ENCODE measurements around the gene ADA.

The ADA gene

DNA sequence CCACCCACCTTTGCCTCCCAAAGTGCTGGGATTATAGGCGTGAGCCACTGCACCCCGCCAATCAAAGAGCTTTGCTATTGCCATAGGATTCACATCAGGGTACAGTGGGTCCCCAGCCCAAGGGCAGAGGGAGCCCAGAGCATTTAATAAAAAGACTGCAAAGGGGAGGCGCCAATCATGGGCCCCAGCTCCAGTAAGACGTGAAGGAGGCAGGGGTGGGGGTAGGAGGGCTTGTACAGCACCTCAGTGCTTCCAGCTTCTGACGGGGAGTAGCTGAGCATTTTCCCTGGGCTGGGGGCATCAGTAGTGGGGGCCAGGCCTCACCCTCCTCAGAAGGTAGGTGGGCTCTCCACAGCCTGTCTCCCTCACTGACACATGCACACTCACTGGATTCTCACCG, 1.5 kb downstream of the ADA start:
- TF ChIP-seq, protein P1, sequence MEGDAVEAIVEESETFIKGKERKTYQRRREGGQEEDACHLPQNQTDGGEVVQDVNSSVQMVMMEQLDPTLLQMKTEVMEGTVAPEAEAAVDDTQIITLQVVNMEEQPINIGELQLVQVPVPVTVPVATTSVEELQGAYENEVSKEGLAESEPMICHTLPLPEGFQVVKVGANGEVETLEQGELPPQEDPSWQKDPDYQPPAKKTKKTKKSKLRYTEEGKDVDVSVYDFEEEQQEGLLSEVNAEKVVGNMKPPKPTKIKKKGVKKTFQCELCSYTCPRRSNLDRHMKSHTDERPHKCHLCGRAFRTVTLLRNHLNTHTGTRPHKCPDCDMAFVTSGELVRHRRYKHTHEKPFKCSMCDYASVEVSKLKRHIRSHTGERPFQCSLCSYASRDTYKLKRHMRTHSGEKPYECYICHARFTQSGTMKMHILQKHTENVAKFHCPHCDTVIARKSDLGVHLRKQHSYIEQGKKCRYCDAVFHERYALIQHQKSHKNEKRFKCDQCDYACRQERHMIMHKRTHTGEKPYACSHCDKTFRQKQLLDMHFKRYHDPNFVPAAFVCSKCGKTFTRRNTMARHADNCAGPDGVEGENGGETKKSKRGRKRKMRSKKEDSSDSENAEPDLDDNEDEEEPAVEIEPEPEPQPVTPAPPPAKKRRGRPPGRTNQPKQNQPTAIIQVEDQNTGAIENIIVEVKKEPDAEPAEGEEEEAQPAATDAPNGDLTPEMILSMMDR (IDR thresholded peaks at IDR 0.05; ENCODE audit: insufficient read depth, low read depth, low read length, missing control alignments): no peak
- no peak for DNase-seq (ENCODE audit: low read depth)
- H3K4me3 ChIP-seq (ENCODE audit: low read depth, low read length): peak overlapping the region; percentile 81

DNA sequence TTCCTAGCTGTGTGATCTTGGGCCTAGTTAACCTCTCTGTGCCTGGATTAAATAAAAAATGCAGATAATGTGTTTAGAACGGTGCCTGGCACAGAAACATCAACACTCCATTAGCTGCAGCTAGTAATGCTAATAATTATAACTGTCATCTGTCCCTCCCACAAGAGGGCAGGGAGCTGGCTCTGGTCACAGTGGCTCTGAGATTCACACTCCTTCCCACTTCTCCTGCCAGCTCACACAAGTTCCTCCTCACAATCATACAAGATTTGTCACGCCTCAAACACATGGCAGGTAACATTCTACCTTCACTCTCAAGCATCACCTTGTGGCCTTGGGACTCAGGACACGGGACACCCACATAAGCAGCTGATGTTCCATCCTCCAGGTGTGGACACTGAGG, 2.4 kb downstream of the ADA start:
- TF ChIP-seq, protein P1 (IDR thresholded peaks at IDR 0.05; ENCODE audit: insufficient read depth, low read depth, low read length, missing control alignments): no peak
- no peak for DNase-seq (ENCODE audit: low read depth)
- no peak overlapping the region for H3K4me3 ChIP-seq (ENCODE audit: low read depth, low read length)

DNA sequence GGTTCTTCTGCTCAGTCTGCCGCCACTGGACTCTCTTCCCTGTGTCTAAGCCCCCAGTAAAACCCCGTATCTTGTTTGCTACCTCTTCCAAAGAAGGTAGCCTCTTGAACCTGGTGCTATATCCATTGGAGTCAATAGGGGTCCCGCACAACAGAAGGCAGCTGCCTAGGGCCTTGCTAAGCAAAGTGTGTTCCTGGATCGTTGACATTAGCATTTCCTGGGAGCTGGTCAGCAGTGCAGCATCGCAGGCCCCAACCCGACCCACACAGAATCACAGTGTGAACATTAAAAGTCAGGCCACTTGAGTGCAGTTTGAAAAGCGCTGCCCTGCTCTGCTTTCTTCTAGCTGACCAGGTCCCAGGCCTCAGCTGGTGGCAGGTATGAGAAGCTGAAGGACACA, 2.9 kb downstream of the ADA start:
- TF ChIP-seq, protein P1 (IDR thresholded peaks at IDR 0.05; ENCODE audit: insufficient read depth, low read depth, low read length, missing control alignments): no peak
- DNase-seq (ENCODE audit: low read depth): no peak
- H3K4me3 ChIP-seq (ENCODE audit: low read depth, low read length): no peak overlapping the region

DNA sequence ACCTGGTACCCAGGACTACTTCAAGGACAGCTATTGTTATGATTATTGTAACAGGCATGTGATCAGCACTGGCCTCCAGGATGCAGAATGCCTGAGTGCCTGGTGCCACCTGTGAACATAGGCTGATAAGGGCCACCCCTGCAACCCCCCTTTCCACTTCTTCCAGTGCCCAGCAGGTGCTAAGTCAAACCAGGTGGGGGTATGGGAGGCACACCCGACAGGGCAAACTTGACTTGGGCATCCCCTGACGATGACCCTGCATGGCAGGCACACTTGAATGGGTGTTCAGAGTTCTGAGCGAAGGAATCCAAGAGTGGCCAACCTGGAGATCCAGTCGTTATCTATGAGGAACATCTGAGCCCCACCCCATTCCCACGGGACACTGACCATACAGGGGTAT, 3.4 kb downstream of the ADA start:
- DNase-seq (ENCODE audit: low read depth): no peak

DNA sequence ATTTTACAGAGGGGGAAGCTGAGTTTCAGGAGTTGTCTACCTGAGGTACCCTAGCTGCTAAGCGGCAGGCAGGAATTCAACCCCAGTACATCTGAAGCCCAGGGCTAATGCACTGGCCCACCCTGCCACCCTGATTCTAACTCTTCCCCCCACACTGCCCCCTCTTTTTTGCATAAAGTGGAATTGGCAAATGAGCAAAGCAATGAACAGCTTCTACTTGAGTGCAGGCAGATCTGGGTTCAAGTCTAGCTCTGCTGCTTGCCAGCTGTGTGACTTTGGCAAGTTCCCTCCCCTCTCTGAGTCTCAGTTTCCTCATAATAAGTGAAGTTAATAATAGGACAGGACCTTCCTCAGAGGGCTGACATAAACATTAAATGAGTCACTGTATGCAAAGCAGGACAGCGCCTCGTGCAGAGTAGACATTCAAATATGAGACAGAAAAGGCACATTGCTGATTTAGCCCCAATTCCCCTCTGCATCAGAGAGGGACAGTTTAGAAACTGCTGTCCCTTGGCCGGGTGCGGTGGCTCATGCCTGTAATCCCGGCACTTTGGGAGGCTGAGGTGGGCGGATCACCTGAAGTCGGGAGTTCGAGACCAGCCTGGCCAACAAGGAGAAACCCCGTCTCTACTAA, 4.7 kb downstream of the ADA start:
- DNase-seq (ENCODE audit: low read depth): peak; percentile 95
- peak overlapping the region; percentile 16 for H3K4me3 ChIP-seq (ENCODE audit: low read depth, low read length)
- TF ChIP-seq, protein P1 (IDR thresholded peaks at IDR 0.05; ENCODE audit: insufficient read depth, low read depth, low read length, missing control alignments): no peak

More for the DNA sequence above, 3.4 kb downstream of the ADA start:
- TF ChIP-seq, protein P1 (IDR thresholded peaks at IDR 0.05; ENCODE audit: insufficient read depth, low read depth, low read length, missing control alignments): no peak
- no peak overlapping the region for H3K4me3 ChIP-seq (ENCODE audit: low read depth, low read length)

DNA sequence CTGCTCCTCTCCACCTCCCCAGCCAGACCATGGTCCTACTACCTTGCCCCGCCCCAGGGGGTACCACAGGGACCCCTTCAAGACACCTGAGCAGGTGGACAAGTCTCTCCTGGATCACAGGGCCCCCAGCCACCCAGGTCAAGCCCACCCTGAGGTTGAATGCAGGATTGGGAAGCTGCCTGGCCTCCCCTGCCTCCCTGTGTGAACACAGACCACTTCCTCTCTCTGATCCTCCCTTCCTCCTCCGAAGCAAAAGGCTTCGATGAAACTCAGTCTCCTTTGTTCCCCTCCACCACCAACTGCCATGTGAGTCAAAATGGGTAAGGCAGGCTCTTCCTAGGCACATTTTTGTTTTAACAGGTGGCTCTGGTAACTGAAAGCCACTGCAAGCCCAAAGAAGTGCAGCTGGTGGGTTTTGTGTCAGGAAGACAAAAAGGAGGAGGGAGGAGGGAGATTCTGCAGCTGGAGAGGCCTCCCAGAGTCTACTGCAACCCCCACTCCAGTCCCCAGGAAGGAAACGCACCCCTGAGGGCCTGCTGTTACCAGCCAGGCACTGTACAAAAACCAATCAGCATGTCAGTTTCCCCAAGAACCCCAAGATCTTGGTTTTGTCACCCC, 5.4 kb downstream of the ADA start:
- peak overlapping the region; percentile 12 for H3K4me3 ChIP-seq (ENCODE audit: low read depth, low read length)
- peak; percentile 94 for DNase-seq (ENCODE audit: low read depth)
- TF ChIP-seq, protein P1 (IDR thresholded peaks at IDR 0.05; ENCODE audit: insufficient read depth, low read depth, low read length, missing control alignments): no peak

All from GM12865 (cell line).